ENCODE measurements around the gene GTF2IRD2.
"Not testable (repeated sequence)": the region's sequence is repeated elsewhere in the genome, so short reads cannot be mapped to it uniquely, and the experiment has no call there.

Gene GTF2IRD2

GRCh38 chr7:74850833-74851721 is at the start of gene GTF2IRD2:
Gene GTF2IRD2, minus strand, starts transcription at chr7:74851605. Its CDS starts 15,227 bp downstream, at chr7:74836378.
- DNase-seq, result not testable (repeated sequence)

- peak in 1 of 2 experiments; percentile 28 for DNase-seq
Observed at GRCh38 chr7:74890158-74891123, 39.0 kb upstream of the GTF2IRD2 start.

DNA sequence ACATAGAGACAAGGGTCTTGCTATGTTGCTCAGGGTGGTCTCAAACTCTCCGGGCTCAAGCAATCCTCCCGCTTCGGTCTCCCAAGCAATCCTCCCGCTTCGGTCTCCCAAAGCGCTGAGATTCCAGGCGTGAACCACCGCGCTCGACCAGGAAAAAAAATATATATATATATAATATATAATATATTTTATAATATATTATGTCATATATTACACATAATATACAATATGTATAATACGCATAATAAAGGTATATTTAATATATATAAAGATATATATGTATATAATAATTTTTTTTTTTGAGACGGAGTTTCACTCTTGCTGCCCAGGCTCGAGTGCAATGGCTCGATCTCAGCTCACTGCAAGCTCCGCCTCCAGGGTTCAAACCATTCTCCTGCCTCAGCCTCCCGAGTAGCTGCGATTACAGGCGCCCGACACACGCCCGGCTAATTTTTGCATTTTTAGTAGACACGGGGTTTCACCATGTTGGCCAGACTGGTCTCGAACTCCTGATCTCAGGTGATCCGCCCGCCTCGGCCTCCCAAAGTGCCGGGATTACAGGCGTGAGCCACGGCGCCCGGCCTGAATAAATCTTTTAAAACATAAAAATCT is 38.2 kb upstream of the GTF2IRD2 start:
- DNase-seq, result not testable (repeated sequence)

DNA sequence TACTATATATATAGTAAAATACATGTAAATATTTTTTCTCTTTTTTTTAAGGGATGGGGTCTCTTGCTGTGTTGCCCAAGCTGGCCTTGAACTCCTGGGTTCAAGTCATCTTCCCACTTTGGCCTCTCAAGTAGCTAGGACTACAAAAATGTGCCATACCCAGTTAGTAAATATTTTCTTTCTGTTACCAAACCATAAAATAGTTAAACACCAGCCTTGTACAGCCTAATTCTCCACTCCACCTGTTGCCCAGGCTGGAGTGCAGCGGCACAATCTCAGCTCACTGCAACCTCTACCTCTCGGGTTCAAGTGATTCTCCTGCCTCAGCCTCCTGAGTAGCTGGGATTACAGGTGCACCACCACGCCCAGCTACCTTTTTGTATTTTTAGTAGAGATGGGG is 33.9 kb upstream of the GTF2IRD2 start:
- DNase-seq, result not testable (repeated sequence)

DNA sequence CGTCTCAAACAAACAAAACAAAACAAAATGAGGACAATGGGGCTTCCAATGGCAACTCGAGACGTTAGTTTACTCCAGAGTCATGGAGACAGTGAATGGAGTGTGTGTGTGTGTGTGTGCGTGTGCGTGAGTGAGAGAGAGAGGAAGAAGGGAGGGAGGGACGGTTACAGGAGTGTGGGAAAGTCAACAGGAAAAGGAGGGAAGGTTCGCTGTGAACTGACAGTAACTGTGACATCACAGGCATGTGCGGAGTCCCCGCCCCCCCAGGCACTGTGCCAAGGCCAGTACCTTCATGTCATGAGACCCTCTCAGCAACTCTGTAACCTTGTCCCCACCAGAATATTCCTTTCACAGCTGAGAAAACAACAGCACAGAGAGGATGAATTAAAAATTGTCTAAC is 30.7 kb upstream of the GTF2IRD2 start:
- DNase-seq, result not testable (repeated sequence)

DNA sequence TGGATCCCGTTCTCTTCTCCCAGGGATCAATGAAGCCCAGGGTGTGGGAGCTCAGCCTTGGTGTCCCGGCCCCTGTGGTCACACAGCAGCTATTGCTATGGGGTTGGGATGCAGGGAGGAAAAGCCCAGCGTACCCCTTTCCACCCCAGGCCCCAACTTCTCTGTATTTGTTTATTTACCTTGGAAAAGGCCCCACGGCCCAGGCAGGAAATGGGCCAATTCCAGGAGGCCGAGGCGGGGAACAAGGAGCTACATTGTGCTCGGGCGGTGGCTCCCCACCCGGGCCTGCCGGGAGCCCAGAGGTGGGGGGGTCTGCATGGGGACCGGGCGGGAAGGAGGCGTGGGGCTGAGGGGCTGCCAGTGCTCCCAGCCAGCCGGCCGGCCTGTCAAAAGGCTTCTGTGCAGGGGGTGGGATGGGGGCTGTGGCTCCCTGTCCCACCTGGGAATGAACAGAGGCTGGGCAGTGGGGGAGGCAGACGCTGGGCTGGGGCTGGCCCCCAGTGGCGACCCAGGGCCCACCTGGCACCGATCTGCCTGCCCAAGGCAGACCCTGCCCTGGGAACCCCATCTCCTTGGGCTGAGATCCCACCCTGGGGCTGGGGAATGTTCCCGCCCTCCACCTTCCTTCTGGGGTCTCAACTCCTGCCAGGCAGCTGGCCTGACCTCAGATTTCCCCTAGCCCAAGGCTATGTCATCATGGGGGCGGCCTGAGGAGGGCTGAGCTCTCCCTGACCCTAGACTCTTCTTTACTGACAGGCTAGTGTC is 23.5 kb upstream of the GTF2IRD2 start:
- DNase-seq, result not testable (repeated sequence)

GRCh38 chr7:74874104-74874747 is 22.8 kb upstream of the GTF2IRD2 start:
- not testable (repeated sequence) for DNase-seq

GRCh38 chr7:74872542-74872941 is 21.1 kb upstream of the GTF2IRD2 start:
- DNase-seq, result not testable (repeated sequence)

GRCh38 chr7:74865777-74866176 is 14.4 kb upstream of the GTF2IRD2 start:
- not testable (repeated sequence) for DNase-seq

- DNase-seq, result not testable (repeated sequence)
Observed at GRCh38 chr7:74849853-74850252, 1.6 kb downstream of the GTF2IRD2 start.

DNA sequence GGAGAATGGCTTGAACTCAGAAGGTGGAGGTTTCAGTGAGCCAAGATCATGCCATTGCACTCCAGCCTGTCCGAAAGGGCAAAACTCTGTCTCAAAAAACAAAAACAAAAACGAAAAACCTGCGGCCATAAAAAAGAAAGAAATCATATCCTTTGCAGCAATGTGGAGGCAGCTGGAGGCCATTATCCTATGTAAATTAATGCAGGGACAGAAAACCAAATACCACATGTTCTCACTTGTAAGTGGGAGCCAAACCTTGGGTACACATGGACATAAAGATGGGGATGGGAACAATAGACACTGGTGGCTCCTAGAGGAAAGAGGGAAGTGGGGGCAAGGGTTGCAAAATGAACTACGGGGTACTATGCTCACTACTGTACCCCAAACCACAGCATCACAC is 21.0 kb downstream of the GTF2IRD2 start:
- not testable (repeated sequence) for DNase-seq

DNA sequence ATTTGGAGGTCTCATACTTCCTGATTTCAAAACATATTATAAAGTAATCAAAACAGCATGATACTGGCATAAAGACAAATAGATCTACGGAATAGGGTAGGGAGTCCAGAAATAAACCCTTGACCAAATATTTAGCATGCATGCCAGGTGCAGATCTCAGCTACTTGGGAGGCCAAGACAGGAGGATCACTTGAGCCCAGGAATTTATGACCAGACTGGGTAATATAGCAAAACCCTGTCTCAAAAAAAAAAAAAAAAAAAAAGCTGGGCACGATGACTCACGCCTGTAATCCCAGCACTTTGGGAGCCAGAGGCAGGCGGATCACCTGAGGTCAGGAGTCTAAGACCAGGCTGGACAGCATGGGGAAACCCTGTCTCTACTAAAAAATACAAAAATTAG is 21.4 kb downstream of the GTF2IRD2 start:
- not testable (repeated sequence) for DNase-seq

DNA sequence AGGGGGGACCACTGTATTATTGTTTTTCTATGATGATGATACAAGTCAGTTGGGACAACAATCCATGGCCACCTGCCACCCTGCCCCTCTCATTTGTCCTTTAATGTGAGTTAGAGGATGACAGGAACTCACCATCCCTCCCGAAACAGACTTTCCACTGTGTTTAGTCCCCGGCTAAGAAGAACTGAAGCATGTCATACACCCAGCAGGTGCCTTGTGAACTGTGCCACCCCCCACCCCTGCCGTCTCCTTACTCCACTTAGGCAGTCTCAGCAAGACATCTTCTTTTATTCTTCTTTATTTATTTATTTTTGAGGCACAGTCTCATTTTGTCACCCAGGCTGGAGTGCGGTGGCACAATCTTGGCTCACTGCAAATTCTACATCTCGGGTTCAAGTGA is 30.1 kb downstream of the GTF2IRD2 start:
- DNase-seq, result not testable (repeated sequence)

DNA sequence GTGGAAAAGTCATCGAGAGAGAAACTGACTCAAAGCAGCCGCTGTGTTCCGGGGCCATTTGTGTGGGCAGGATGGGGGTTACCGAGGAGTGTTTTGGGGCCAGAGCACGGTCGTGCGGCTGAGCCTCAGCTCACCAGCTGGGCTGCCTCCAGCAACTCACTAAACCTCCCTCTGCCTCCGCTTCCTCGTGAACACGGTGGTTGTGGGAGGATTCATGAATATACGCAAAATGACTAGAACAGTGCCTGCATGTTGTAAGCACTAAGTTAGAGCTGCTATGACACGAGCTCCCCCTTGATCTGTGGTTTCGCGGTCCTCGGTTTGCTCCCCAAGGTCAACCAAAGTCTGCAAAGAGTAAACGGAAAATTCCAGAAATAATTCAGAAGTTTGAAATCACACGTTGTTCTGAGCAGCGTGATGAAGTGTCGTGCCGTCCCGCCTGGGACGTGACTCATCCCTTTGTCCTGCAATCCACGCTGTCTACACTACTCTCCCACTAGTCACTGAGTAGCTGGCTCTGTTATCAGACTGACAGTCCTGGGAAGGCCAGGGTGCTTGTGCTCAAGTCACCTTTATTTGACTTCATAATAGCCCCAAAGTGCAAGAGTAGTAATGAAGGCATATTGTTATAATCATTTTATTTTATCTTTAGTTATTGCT is 31.1 kb downstream of the GTF2IRD2 start:
- DNase-seq, result not testable (repeated sequence)

GRCh38 chr7:74815882-74816281 is 35.5 kb downstream of the GTF2IRD2 start:
- DNase-seq, result not testable (repeated sequence)

DNA sequence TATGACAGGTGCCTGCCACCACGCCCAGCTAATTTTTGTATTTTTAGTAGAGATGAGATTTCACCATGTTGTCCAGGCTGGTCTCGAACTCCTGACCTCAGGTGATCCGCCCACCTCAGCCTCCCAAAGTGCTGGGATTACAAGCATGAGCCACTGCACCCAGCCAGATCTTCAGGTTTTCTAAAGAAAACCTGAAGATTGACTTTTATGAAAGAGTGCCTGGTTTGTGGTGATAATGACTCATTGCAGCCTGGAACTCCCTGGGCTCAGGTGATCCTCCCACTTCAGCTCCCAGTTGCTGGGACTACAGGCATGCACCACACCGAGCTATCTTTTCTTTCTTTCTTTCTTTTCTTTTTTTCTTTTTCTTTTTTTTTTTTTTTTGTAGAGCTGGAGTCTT is 52.8 kb downstream of the GTF2IRD2 start:
- not testable (repeated sequence) for DNase-seq

- not testable (repeated sequence) for DNase-seq
Observed at GRCh38 chr7:74797848-74798622, 53.4 kb downstream of the GTF2IRD2 start.

GRCh38 chr7:74789200-74789736 is 62.1 kb downstream of the GTF2IRD2 start:
- not testable (repeated sequence) for DNase-seq

DNA sequence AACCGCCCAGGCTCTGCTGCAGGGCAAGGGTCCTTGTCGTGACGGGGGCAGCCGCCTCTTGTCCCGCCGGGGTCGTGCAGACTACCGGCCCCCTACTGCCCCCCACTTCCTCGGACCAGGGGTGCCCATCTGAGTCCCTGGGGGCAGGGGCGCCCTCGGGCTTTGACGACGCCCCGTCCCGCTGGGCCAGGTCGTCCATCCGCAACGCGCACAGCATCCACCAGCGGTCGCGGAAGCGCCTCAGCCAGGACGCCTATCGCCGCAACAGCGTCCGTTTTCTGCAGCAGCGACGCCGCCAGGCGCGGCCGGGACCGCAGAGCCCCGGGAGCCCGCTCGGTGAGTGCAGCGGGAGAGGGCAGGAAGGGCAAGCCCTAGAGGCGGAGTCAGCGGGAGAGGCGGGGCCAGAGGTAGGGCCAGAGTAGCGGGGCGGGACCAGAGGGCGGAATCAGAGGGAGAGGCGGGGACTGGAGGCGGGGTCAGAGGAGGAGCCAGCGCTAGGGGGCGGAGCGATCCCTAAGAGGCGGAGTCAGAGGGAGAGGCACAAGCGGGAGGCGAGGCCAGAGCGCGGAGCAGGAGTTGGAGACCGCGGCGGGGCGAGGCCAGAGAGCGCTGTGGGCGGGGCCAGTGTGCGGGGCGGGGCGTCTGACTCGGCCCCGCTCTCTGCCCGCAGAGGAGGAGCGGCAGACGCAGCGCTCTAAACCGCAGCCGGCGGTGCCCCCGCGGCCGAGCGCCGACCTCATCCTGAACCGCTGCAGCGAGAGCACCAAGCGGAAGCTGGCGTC is 62.8 kb downstream of the GTF2IRD2 start:
- DNase-seq, result peak; percentile 40 to 75

Data from Kasumi-1 (cell line).